ENCODE data around the gene CCDC24. TPM values are rescaled to one million over a fixed set of nuclear protein-coding genes. Genes with fewer than 3 reads are reported as not detected.

CCDC24 gene
- total RNA-seq, 1 donor from 2014 or later: 1.4 TPM

DNA sequence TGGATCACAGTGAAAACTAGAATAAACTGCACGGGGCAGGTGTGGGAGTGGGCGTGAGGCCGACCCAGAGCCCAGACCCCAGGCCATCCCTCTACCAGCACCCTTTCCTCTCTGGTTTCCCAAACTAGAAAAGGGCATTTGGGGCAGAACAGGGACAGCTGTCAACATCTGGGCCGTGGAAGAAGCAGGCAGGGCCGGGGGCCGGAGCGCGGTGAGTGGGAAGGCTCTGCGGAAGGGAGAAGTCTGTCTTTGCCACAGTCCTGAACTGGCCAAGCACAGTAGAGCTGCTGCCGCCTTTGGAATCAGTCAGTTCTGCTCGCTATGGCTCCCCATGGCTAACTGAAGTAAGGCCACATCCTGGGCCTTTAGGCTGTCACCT, 6.6 kb downstream of the CCDC24 start:
- TF ChIP-seq, protein P1, sequence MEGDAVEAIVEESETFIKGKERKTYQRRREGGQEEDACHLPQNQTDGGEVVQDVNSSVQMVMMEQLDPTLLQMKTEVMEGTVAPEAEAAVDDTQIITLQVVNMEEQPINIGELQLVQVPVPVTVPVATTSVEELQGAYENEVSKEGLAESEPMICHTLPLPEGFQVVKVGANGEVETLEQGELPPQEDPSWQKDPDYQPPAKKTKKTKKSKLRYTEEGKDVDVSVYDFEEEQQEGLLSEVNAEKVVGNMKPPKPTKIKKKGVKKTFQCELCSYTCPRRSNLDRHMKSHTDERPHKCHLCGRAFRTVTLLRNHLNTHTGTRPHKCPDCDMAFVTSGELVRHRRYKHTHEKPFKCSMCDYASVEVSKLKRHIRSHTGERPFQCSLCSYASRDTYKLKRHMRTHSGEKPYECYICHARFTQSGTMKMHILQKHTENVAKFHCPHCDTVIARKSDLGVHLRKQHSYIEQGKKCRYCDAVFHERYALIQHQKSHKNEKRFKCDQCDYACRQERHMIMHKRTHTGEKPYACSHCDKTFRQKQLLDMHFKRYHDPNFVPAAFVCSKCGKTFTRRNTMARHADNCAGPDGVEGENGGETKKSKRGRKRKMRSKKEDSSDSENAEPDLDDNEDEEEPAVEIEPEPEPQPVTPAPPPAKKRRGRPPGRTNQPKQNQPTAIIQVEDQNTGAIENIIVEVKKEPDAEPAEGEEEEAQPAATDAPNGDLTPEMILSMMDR (IDR thresholded peaks at IDR 0.05; ENCODE audit: borderline replicate concordance): no peak
- Histone ChIP-seq H3K36me3 (no peaks in the 10 kb centered on the region), H3K9me3 (replicated peaks) (no peaks in the 10 kb centered on the region), H3K27ac (replicated peaks) (no peak overlapping the region), H3K4me1 (no peaks in the 10 kb centered on the region), H3K27me3 (ENCODE audit: low read depth) (peaks cover 4% of the 10 kb centered on the region), H3K4me3 (no peak overlapping the region)
- intact Hi-C loops (cut with micrococcal nuclease): no loop called here
- no peak for DNase-seq

DNA sequence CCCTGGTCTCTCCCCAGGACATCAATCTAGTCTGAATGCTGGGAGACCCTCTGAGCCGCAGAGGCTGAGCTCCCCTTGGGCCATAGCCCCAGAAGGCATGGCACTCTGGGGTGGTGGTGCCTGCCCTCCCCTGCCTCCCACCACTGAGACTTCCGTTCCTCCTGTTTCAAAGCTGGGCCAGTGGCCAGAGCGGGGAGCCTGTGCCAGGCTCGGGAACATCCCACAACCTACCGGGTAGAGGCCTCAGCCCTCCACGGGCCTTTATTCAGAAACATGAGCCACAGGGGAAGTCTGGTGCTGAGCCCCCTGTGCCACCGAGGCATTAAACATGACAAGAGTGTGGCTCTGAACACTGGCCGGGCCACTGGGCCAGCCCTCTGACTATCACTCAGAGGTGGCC, 8.1 kb downstream of the CCDC24 start:
- peaks cover 4% of the 10 kb centered on the region for H3K27me3 ChIP-seq (ENCODE audit: low read depth)
- no peak for DNase-seq
- no peaks in the 10 kb centered on the region for H3K4me1 ChIP-seq
- no peak overlapping the region for H3K4me3 ChIP-seq
- intact Hi-C loops (cut with micrococcal nuclease): no loop called here
- TF ChIP-seq, protein P1 (IDR thresholded peaks at IDR 0.05; ENCODE audit: borderline replicate concordance): no peak
- H3K9me3 ChIP-seq (replicated peaks): no peaks in the 10 kb centered on the region
- H3K36me3 ChIP-seq: no peaks in the 10 kb centered on the region
- H3K27ac ChIP-seq (replicated peaks): no peak overlapping the region

DNA sequence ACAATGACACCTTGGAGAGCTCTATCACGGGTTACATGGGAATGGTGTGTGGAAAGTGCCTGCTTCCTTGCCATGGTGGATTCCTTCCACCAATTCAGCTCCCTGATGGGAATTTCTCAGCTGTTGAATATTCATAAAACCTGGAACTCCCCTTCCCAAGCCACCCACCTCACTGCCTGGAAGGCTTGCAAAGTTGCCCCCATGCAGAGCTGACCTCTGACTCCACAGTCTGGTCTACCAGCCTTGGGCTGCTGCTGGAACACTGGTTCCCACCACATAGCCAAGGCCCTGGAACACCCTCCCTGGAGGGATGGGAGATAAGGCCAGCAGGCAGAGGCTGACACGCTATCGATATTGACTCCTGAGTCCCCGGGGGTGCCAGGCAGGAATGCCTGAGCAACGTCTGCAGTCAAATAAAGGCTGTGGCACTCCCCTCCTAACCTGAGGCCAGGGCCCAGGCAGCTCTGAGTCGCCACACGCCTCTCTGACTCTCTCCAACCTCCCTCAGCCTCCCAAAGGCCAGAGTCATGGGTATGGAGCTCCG, 8.8 kb downstream of the CCDC24 start:
- TF ChIP-seq, protein P1 (IDR thresholded peaks at IDR 0.05; ENCODE audit: borderline replicate concordance): no peak
- intact Hi-C loops (cut with micrococcal nuclease): no loop called here
- no peaks in the 10 kb centered on the region for H3K4me1 ChIP-seq
- H3K36me3 ChIP-seq: no peaks in the 10 kb centered on the region
- no peak for DNase-seq
- no peak overlapping the region for H3K27ac ChIP-seq (replicated peaks)
- peaks cover 4% of the 10 kb centered on the region for H3K27me3 ChIP-seq (ENCODE audit: low read depth)
- no peak overlapping the region for H3K4me3 ChIP-seq
- H3K9me3 ChIP-seq (replicated peaks): no peaks in the 10 kb centered on the region

DNA sequence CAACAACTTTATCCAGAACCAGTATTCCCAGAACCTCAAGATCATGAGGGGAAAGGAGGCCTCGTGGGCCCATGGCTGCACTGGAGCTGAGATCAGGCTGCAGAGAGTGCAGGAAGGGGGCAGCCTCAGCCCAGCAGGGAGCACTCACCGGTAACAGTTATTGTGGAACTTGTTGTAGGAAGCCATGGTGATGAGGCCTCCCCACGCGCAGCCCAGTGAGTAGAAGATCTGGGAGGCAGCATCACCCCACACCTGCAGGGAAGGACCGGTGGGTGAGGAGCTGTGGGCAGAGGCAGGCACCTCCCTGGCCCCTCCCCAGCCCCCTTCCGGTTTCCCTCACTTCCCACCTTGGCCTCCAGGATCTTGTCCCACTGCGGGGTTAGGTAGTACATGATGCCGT, 10.8 kb downstream of the CCDC24 start:
- no peaks in the 10 kb centered on the region for H3K4me1 ChIP-seq
- no peak for DNase-seq
- intact Hi-C loops (cut with micrococcal nuclease): no loop called here
- H3K27ac ChIP-seq (replicated peaks): no peak overlapping the region
- TF ChIP-seq, protein P1 (IDR thresholded peaks at IDR 0.05; ENCODE audit: borderline replicate concordance): no peak
- no peaks in the 10 kb centered on the region for H3K9me3 ChIP-seq (replicated peaks)
- no peaks in the 10 kb centered on the region for H3K36me3 ChIP-seq
- peaks cover 4% of the 10 kb centered on the region for H3K27me3 ChIP-seq (ENCODE audit: low read depth)
- no peak overlapping the region for H3K4me3 ChIP-seq

DNA sequence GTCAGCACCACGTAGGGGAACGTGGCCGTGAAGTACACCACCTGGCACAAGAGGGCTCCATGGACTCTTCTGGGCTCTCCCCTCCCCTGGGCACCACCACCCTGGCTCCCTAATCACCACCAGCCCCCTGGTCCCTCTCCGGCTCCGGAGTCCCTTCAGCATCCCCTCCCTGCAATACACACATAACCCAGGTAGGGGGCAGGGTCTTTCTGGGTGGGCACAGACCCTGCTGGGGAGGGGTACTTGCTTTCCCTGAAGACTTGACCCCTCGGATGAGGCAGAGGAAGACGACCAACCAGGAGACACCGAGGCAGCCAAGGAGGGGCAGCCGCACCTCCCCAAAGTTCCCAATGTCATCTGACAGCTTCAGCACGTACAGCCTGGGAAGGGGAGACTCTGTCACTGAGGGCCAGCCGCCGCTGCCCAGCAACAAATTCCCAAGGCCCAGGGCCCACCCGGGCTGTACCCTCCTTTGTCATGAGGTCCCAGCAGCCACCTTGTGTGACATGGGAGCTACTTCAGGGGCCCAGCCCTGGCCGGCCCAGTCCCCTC, 11.3 kb downstream of the CCDC24 start:
- no peaks in the 10 kb centered on the region for H3K9me3 ChIP-seq (replicated peaks)
- TF ChIP-seq, protein P1 (IDR thresholded peaks at IDR 0.05; ENCODE audit: borderline replicate concordance): no peak
- H3K4me1 ChIP-seq: no peaks in the 10 kb centered on the region
- intact Hi-C loops (cut with micrococcal nuclease): no loop called here
- no peak overlapping the region for H3K27ac ChIP-seq (replicated peaks)
- no peak for DNase-seq
- H3K4me3 ChIP-seq: no peak overlapping the region
- peaks cover 4% of the 10 kb centered on the region for H3K27me3 ChIP-seq (ENCODE audit: low read depth)
- no peaks in the 10 kb centered on the region for H3K36me3 ChIP-seq

Data from left ventricle myocardium inferior (tissue), 1 donor.